SU-DHL-6 (cell line): ENCODE data around the gene NAPEPLD.

Source experiments
- H2AFZ ChIP-seq: fragments of 200-600 bp; sonication (generic); 2 replicates; pipeline ENCODE4 v1.6.1; 2014; ENCODE audit warnings: low read depth, mild to moderate bottlenecking, moderate library complexity, mixed read lengths, antibody characterized with exemption, low read length; ENCODE audit not compliant: severe bottlenecking
- H3F3A ChIP-seq: fragments of 200-600 bp; shearing (Covaris generic); 2 replicates; pipeline ENCODE4 v1.6.0; 2016; ENCODE audit warnings: antibody characterized with exemption, mild to moderate bottlenecking; ENCODE audit not compliant: insufficient read depth
- H3K27ac ChIP-seq: fragments of 200-600 bp; sonication (generic); 2 replicates; pipeline ENCODE4 v1.5.1; 2016; ENCODE audit warnings: low read depth, mild to moderate bottlenecking, low read length, moderate library complexity, mixed read lengths
- H3K27me3 ChIP-seq: fragments of 200-600 bp; sonication (generic), shearing (Covaris generic); 2 replicates; pipeline ENCODE4 v1.6.0; 2014; ENCODE audit warnings: mild to moderate bottlenecking, low read length
- H3K36me3 ChIP-seq: fragments of 200-600 bp; sonication (generic); 2 replicates; pipeline ENCODE4 v1.6.1; 2014; ENCODE audit warnings: mild to moderate bottlenecking, low read length, mixed read lengths
- H3K4me2 ChIP-seq: fragments of 300-600, 200-600 bp; shearing (Covaris generic), sonication (generic); 2 replicates; pipeline ENCODE4 v1.6.0; 2014; ENCODE audit warnings: low read length, low read depth, mild to moderate bottlenecking; ENCODE audit not compliant: poor library complexity, severe bottlenecking
- H3K4me3 ChIP-seq: fragments of 200-600 bp; sonication (generic); 2 replicates; pipeline ENCODE4 v1.5.1; 2014; ENCODE audit warnings: antibody characterized with exemption, low read length, mild to moderate bottlenecking, mixed read lengths; ENCODE audit not compliant: insufficient read depth, poor library complexity, severe bottlenecking
- H3K79me2 ChIP-seq: fragments of 200-600 bp; sonication (generic); 2 replicates; pipeline ENCODE4 v1.6.1; 2014; ENCODE audit warnings: mild to moderate bottlenecking, low read length, moderate library complexity; ENCODE audit not compliant: insufficient read depth
- H3K9ac ChIP-seq: fragments of 200-600 bp; sonication (generic); 2 replicates; pipeline ENCODE4 v1.7.0; 2014; ENCODE audit warnings: mild to moderate bottlenecking, low read length
- H3K9me2 ChIP-seq: fragments of 200-600 bp; sonication (generic); replicated peaks from 2 replicates; pipeline ENCODE4 v1.6.1; 2014; ENCODE audit warnings: low read length; ENCODE audit not compliant: insufficient read depth
- H3K9me3 ChIP-seq: fragments of 200-600 bp; sonication (generic); 2 replicates; pipeline ENCODE4 v1.6.1; 2014; ENCODE audit warnings: low read length, mixed read lengths; ENCODE audit not compliant: insufficient read depth
- H4K20me1 ChIP-seq: fragments of 200-600 bp; sonication (generic); 2 replicates; pipeline ENCODE4 v1.6.1; 2014; ENCODE audit warnings: low read depth, mild to moderate bottlenecking, antibody characterized with exemption, low read length, moderate library complexity, mixed read lengths
- CTCF ChIP-seq: fragments of 200-600 bp; sonication (generic); IDR thresholded peaks from one replicate; pipeline ENCODE4 v1.5.1; 2017; ENCODE audit warnings: antibody characterized with exemption, mild to moderate bottlenecking, low read length, moderate library complexity; ENCODE audit not compliant: insufficient read depth, poor library complexity, severe bottlenecking
- EZH2phosphoT487 ChIP-seq: fragments of 200-600 bp; sonication (generic), shearing (Covaris generic); conservative IDR thresholded peaks from 2 replicates; pipeline ENCODE4 v1.6.1; 2018; ENCODE audit warnings: mild to moderate bottlenecking, antibody characterized with exemption, low read length, moderate library complexity, mixed read lengths

Gene NAPEPLD

DNA sequence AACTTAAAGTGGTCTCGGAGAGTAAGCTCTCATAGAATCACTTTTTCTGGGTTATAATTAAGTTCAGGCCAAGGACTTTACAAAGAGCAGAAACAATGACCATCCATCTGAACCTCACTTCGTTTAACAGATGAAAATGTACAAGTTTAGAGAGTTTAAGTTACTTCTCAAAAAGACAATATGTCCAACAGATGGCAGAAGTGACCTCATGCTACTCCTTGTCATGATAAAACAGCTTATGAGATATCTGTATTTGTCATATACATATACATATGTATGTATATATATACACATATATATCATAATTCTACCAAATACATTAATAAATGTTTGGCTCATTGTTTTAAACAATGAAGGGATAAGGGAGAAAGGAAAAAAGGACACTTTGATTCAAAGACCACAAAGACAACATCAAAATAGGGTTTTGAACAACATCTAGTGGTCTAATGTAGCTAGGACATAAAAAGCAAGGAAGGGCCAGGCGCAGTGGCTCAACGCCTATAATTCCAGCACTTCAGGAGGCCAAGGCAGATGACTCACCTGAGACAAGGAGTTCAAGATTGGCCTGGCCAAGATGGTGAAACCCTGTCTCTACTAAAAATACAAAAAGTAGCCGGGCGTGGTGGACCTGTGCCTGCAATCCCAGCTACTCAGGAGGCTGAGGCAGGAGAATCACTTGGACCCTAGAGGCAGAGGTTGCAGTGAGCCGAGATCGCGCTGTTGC, 17.8 kb downstream of the NAPEPLD start:
- Histone ChIP-seq H3K9ac (no peak overlapping the region), H3K27ac (no peak overlapping the region), H3K79me2 (no peaks in the 10 kb centered on the region), H3F3A (no peaks in the 10 kb centered on the region), H3K9me2 (no peaks in the 10 kb centered on the region), H4K20me1 (no peaks in the 10 kb centered on the region), H3K27me3 (no peaks in the 10 kb centered on the region), H3K4me2 (no peak overlapping the region), H3K36me3 (peaks cover 6% of the 10 kb centered on the region; the same call in 1 of the 2 replicates), H2AFZ (no peak overlapping the region), H3K9me3 (no peaks in the 10 kb centered on the region), H3K4me3 (no peak overlapping the region)
- TF ChIP-seq CTCF: no peak
- no peak for TF ChIP-seq EZH2phosphoT487

DNA sequence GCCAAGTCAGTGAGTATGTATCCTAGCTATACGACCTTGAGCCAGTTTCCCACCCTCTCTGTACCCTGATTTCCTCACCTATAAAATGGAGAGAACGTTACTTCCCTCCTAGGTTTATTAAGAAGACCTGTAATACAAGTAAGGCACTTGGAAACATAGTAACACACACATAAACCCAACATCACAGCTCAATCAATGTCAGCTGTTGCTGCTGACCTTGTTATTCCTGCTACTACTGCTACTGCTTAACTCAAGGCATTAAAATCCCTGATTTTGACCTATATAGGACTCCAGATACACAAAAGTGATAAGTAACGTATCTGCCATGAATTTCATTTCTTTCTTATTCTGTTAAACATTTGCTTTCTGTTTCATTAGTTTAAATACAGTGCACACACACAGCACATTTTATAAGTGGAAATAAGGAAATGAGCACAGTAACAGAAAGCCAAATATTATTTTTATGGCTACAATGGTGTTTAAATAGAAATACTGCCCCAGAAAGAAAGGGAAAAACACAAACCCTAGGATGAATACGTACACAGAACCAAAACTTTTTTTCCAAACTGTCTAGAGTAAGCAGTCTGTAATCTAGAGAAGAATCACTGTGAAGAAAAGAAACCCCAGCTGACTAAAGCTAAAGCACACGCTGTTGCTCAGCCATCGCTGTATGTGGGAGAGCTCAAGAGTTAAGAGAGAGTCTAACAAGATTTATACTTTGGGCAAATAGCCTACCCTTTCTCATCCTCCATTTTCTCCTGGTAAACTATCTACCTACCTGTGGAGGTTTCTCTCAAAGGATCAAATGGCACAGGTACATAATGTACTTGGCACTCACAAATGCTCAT, 19.0 kb downstream of the NAPEPLD start:
- H3K27ac ChIP-seq: no peak overlapping the region
- no peaks in the 10 kb centered on the region for H3K9me2 ChIP-seq
- H3K4me3 ChIP-seq: no peak overlapping the region
- no peaks in the 10 kb centered on the region for H3K9me3 ChIP-seq
- no peak overlapping the region for H2AFZ ChIP-seq
- no peak overlapping the region for H3K4me2 ChIP-seq
- TF ChIP-seq EZH2phosphoT487 (no peak), CTCF (no peak)
- no peaks in the 10 kb centered on the region for H3K79me2 ChIP-seq
- H3K27me3 ChIP-seq: no peaks in the 10 kb centered on the region
- H3K36me3 ChIP-seq: peaks cover 6% of the 10 kb centered on the region; the same call in 1 of the 2 replicates
- no peaks in the 10 kb centered on the region for H4K20me1 ChIP-seq
- no peak overlapping the region for H3K9ac ChIP-seq
- H3F3A ChIP-seq: no peaks in the 10 kb centered on the region

DNA sequence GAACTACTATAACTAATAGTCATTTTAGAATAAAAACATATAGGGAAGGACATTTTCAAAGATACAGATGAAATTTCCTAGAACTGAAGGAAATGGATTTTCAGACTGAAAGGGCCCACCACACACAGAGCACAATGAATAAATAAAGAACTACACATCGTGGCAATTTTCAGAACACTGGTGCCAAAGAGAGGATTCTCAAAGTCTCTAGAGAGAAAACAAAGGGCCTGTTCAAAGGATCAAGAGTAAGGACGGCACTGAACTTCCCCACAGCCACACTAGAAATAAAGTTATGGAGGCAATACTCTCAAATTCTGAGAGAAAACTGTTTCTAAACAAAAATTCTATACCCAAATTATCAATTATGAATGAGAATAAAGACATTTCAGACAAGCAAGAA, 21.9 kb downstream of the NAPEPLD start:
- no peaks in the 10 kb centered on the region for H3K9me3 ChIP-seq
- H3K27me3 ChIP-seq: no peaks in the 10 kb centered on the region
- H3F3A ChIP-seq: no peaks in the 10 kb centered on the region
- no peaks in the 10 kb centered on the region for H4K20me1 ChIP-seq
- H3K36me3 ChIP-seq: peaks cover 6% of the 10 kb centered on the region
- TF ChIP-seq EZH2phosphoT487 (no peak), CTCF (no peak)
- no peaks in the 10 kb centered on the region for H3K9me2 ChIP-seq
- H3K27ac ChIP-seq: no peak overlapping the region
- H2AFZ ChIP-seq: no peak overlapping the region
- H3K4me2 ChIP-seq: no peak overlapping the region
- no peak overlapping the region for H3K4me3 ChIP-seq
- no peak overlapping the region for H3K9ac ChIP-seq
- no peaks in the 10 kb centered on the region for H3K79me2 ChIP-seq
